Cardiac septum (tissue), 1 donor: ENCODE results near the gene ESM1. TPM values are rescaled to one million over a fixed set of nuclear protein-coding genes. Genes with fewer than 3 reads are reported as not detected.

Experiments used
- DNase-seq: peaks from one replicate; pipeline ENCODE4 v3.0.0-alpha.2; 2020; ENCODE audit warnings: low spot score
- intact Hi-C: fragments of 100-400 bp; cut with DNase I; formaldehyde crosslinking; loops from one replicate; pipeline ENCODE4 v1.14.0; 2022
- total RNA-seq: library from RNA; stranded (reverse); fragmentation: NEBNext Ultra II Directional; extraction: Animal tissue kit (Norgen Biotek cat#: 25700); gene quantifications from one replicate; pipeline ENCODE4 v1.2.1, GENCODE V29; 2021
- donor health status: DM: no; HTN: no; CAD: no.

ESM1 gene
- total RNA-seq, 1 donor from 2014 or later, result 0.81 TPM

GRCh38 chr5:54988817-54989216 is 3.4 kb upstream of the ESM1 start:
- intact Hi-C loops, result no loop called here
- DNase-seq, result no peak

DNA sequence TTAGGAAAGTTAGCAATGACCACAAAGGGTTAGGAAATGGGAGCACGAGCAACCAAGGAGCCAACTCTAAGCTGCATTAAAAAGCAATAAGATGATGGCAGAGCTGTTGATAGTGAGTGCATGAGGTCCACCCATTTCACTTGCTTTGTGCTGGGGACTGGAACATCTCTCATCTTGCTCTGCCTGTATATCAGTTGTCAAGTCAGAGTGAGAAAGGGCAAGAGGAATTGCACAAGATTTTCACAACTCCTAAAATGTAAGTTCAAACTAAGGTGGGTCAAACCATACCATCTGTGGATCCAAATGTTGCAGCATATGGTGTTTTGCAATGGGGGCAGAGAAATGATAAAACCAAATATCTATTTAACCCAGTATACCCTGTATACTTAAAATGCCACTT is 2.8 kb upstream of the ESM1 start:
- no peak for DNase-seq
- intact Hi-C loops, result no loop called here

DNA sequence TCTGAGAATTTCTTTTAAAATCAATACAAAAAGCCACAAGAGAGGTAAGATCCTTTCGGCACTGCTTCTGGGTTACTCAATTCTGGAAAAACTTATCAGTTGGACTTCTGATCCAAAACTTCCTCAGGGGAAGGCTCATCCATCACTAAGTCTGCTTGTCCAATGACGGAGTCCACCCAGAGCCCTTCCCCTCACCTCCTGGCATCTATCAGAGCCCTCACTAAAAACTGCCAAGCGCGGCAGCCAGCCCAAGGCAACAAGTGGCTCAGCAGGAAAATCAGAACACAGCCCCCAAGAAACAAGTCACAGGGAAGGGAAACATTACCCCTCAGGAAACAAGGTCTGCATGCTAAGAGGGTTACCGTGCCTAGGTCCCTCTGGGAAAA is 869 bp upstream of the ESM1 start:
- intact Hi-C loops, result no loop called here
- DNase-seq, result no peak

GRCh38 chr5:54981928-54982327 is 3.5 kb downstream of the ESM1 start:
- no peak for DNase-seq
- intact Hi-C loops, result no loop called here

GRCh38 chr5:54975701-54976100 is 9.7 kb downstream of the ESM1 start:
- no peak for DNase-seq
- intact Hi-C loops, result no loop called here

DNA sequence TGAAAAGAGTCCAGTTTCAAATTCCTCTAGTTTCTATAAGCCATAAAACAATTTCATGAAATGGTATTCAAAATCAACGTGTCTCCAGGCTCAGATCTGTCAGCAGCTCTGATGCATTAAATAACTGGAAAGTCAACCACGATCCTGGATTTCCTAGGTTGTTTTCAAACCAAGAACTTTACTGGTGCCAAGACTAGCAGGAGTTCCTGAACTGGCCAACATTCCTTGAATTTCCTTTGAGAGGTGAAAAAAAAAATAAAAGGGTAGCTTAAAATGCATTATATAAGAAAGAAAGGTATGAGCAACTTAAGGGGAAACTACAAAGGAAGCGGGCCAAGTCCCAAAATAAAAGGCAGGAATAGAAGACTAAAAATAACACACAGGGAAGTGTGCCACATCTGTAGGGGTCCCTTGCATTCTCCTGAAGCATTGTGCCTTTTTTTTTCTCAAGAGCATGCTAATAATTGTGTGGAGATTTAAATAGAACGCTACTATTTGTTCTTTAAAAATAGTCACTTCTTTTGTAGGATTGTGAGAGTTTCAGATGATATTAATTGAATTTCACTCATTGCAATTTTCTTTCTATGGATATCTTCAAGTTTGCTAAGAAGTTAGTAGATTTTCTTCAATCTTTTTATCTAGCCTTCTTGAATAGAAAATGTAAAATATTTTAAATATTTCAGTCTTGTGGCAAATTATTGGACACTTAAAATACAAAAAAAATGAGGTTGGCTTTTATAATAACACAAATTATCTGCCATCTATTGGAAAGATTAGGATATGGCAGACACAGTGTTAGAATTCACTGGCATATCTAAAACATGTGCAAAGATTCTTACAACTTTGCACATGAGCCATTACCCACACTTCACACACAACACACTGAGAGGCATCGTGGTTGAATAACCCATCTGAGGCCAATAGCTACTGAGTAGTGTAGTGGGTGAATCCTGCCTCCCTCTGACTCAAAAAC is 15.3 kb downstream of the ESM1 start:
- no peak for DNase-seq
- intact Hi-C loops, result no loop called here

GRCh38 chr5:54969242-54969641 is 16.2 kb downstream of the ESM1 start:
- intact Hi-C loops, result no loop called here
- no peak for DNase-seq

DNA sequence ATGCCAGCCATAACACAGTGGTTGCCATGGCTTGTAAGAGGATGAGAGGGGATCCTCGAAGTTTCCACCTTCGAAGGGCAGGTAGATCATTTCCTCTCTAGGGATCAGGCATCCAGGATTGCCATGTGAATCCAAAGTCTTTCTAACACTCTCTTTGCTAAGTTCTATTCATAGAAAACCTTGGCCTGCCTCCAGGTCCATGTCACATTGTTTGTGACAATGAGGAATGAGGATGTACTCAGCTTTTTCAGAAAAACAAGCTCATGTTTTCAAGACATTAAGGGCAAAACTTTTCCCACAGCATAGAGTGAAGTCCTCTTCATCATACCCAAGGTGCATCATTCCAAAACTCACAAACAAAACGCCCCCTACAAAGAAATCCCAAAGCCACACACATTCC is 19.6 kb downstream of the ESM1 start:
- DNase-seq, result no peak
- intact Hi-C loops, result no loop called here

DNA sequence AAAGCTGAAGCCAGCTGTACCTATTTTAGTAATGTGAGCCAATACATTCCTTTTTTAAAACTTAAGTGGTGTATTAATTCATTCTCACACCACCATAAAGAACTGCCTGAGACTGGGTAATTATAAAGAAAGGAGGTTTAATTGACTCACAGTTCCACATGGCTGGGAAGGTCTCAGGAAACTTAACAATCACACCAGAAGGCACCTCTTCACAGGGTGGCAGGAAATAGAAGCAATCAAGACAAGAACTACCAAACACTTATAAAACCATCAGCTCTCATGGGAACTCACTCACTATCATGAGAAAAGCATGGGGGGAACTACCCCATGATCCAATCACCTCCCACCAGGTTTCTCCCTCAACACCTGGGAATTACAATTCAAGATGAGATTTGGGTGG is 21.0 kb downstream of the ESM1 start:
- DNase-seq, result no peak
- intact Hi-C loops, result no loop called here

DNA sequence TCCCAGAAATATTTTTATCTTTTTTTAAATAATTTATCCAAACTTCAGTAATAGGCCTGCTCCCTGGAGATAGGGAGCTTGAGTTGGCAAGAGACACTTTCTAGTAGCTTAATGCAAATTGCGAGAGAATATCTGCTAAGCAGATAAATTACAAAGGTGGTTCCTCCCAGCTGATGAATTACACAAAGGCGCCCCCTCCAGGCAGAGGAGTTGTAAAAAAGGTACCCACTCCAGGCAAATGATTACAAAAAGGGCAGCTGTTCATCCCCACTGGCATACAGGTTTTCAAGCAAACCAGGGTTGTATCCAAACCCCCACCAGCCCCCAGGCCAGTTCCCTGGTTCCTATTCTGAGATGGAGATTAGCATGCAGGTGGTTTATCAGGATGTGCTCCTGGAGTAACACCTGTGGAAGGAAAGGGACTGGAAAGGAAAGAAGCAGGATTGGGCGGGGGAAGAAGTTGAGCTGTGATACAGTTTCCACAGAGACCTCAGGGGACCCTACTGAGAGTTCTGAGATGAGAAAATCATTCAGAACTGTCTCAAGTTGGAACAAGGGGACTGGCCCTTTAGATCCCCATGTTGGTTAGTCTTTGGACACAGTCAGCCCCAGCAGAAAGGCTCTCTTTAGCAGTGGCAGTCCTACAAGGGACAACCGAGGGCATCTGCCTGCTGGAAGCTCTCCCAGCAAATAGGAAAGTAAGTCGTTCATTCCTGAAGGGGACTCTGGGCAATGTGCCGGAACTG is 25.5 kb downstream of the ESM1 start:
- intact Hi-C loops, result no loop called here
- no peak for DNase-seq

DNA sequence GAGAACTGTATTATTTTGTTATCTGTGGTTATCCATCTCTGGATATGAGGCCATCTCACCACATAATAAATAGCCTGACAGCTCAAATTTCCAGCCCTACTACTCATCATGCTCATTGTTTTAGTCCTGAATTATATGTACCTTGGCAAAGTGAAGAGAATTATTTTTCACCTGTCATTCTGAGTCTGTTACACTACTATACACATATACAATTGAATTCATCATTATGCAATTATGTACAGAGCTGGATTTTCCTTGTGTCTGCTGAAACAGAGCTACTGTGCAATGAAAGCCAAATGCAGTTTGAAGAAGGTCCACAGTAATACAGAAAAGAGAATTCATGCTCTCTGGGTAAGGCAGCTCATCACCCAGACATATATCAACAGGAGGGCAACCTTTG is 28.5 kb downstream of the ESM1 start:
- intact Hi-C loops, result no loop called here
- DNase-seq, result no peak

DNA sequence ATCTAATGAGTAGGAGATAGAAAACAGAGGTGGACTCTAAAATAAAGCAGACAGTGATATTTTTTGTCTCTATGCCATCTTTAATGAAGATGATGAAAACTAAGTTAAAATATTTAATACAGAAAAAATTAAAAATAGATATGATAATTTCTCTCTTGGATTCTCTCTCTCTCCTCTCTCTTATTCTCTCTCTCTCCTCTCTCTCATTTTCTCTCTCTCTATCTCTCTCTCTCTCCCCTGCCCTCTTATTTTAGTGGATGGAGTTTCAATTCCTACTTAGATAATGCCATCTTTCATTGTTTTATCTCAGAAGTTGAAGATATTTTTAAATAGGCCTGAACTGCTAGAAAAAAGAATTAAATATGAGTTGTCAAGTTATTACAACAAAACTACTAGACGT is 38.2 kb downstream of the ESM1 start:
- intact Hi-C loops, result no loop called here
- no peak for DNase-seq

DNA sequence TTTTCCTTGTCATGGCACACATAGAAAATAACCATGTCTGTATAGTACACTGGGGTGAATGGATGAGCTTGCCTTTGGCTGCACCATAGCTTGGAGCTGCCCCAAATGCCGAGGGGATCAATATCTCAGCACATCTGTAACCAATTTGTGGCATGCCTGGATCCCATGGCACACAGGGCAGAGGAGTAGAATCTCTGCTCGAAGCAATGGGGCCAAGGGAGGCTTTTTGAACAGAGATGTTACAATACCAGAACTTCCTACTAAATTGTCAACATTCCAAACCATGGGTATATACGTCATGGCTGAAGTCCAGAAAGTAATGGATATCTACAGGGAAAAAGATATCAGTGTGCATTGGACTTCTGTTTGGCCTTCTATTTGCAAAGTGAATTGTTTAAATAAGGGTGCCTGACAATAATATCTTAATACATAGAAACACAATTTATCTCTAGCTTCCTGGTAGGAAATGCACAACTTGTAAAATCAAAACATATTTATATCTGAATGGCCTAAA is 39.0 kb downstream of the ESM1 start:
- DNase-seq, result no peak
- intact Hi-C loops, result no loop called here

DNA sequence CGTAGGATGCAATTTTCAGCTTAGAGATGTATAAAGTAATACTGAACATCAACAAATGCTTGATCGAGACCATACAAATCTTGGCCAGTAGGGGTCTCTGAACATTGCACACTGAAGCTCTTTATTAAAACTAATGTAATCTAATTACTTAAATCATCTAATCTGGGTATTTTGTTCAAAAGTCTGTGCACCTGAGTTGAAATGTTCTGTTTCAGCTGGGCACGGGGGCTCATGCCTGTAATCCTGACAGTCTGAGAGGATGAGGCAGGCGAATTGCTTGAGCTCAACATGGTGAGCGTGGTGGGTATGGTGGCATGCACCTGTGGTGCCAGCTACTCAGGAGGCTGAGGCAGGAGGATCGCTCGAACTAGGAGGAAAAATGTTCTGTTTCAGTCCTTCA is 41.0 kb downstream of the ESM1 start:
- intact Hi-C loops, result loop anchor here (5.0 kb wide), 1 partner anchor 203 kb away; no protein-coding TSS in a partner anchor

GRCh38 chr5:54942064-54942778 is 43.2 kb downstream of the ESM1 start:
- intact Hi-C loops, result loop anchor here (5.0 kb wide), 1 partner anchor 205 kb away; no protein-coding TSS in a partner anchor
- no peak for DNase-seq

More for the DNA sequence above, 41.0 kb downstream of the ESM1 start:
- no peak for DNase-seq

- intact Hi-C loops, result no loop called here
- no peak for DNase-seq
These were observed 49.2 kb downstream of the ESM1 start for GRCh38 chr5:54936201-54936600.

DNA sequence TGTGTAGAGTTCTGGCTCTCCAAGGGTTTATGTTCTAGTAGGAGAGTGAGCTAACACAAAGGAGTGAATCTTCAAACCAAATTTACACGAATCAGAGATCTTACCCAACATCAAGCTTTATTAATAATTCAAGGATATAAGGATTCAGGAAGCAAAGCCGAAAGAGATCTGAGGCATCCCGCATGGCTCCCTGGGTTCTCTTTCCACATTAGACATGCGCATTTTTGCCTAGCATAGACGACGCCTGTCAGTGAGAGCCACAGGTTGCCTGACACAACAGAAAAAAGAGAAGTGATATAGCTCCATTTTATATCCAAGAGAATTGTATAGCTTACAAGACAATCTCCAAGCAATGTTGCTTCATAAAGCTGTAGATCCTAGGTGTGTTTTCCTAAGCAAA is 52.6 kb downstream of the ESM1 start:
- intact Hi-C loops, result no loop called here

DNA sequence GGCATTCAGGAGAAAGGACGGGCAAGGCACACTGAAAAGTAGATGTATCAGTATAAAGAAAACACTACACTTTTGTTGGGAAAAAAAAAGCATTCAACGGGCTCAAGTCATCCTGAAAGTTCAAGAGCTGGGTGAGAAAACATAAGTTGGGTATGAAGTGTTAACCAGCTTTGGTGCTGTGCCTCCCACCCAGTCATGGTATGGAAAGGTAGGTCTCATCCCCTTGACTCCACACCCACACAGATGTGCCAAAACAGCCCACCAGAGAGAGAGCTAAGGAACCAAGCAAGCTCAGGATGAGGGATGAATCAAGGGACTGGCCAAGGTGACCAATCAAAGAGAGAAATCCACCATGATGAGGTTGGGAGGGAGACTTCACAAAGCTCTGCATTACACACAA is 54.7 kb downstream of the ESM1 start:
- intact Hi-C loops, result no loop called here

More for the DNA sequence above, 52.6 kb downstream of the ESM1 start:
- DNase-seq, result no peak

More for the DNA sequence above, 54.7 kb downstream of the ESM1 start:
- DNase-seq, result no peak
